Spleen (tissue), 11 donors: ENCODE measurements around the gene OR6T1. TPM values are rescaled to one million over a fixed set of nuclear protein-coding genes. Genes with fewer than 3 reads are reported as not detected.

Experiments used
- DNase-seq: peaks from one replicate; pipeline ENCODE4 v3.0.0-alpha.2; 2020
- H3K27ac ChIP-seq, 8 donors: fragments of 200-600 bp; sonication (generic) in 7 of 8; 1 replicate in 4 of 8; 2 replicates in 4 of 8; pipeline versions ENCODE4 v1.5.0 to v1.8.0; 2016 to 2021; ENCODE audit warnings: inconsistent platforms in 4 of 8, mild to moderate bottlenecking in 4 of 8, moderate library complexity in 1 of 8
- H3K27me3 ChIP-seq, 7 donors: fragments of 200-600 bp; sonication (generic) in 6 of 7; replicated peaks in 1 of 7; 1 replicate in 4 of 7; 2 replicates in 3 of 7; pipeline versions ENCODE4 v1.5.0 to v1.8.0; 2016 to 2021; ENCODE audit warnings: inconsistent platforms in 3 of 7, mild to moderate bottlenecking in 1 of 7
- H3K36me3 ChIP-seq, 6 donors: fragments of 200-600 bp; sonication (generic) in 5 of 6; 1 replicate in 4 of 6; 2 replicates in 2 of 6; pipeline versions ENCODE4 v1.5.0 to v1.8.0; 2016 to 2021; ENCODE audit warnings: inconsistent platforms in 2 of 6
- H3K4me1 ChIP-seq, 6 donors: fragments of 200-600 bp; sonication (generic) in 5 of 6; 1 replicate in 3 of 6; 2 replicates in 3 of 6; pipeline versions ENCODE4 v1.5.0 to v1.8.0; 2016 to 2021; ENCODE audit warnings: inconsistent platforms in 3 of 6
- H3K4me3 ChIP-seq, 8 donors: fragments of 200-600 bp; sonication (generic) in 7 of 8; 1 replicate in 4 of 8; 2 replicates in 4 of 8; pipeline versions ENCODE4 v1.5.0 to v1.8.0; 2016 to 2021; ENCODE audit warnings: inconsistent platforms in 4 of 8, mild to moderate bottlenecking in 4 of 8, moderate library complexity in 2 of 8
- H3K9me3 ChIP-seq, 8 donors: fragments of 200-600 bp; sonication (generic) in 7 of 8; 1 replicate in 4 of 8; 2 replicates in 4 of 8; pipeline versions ENCODE4 v1.5.0 to v1.8.0; 2016 to 2021; ENCODE audit warnings: inconsistent platforms in 4 of 8
- CTCF ChIP-seq, 11 experiments: fragments of 200-600 bp in 7 of 11; fragments of 450-650 bp in 4 of 11; sonication (generic) in 4 of 11; IDR thresholded peaks in 8 of 11; conservative IDR thresholded peaks in 3 of 11; 1 replicate in 7 of 11; 2 replicates in 4 of 11; pipeline versions ENCODE4 v1.4.0 to v1.8.0; 2016 to 2021; ENCODE audit warnings: antibody characterized with exemption in 11 of 11, inconsistent platforms in 4 of 11, mild to moderate bottlenecking in 1 of 11
- POLR2A ChIP-seq, 3 donors: fragments of 450-650 bp; IDR thresholded peaks; one replicate each; pipeline ENCODE4 v1.5.1; 2017; ENCODE audit warnings: antibody characterized with exemption in 3 of 3, mild to moderate bottlenecking in 1 of 3
- POLR2AphosphoS5 ChIP-seq, 3 donors: sonication (generic); formaldehyde crosslinking; IDR thresholded peaks; one replicate each; pipeline ENCODE4 v1.5.1; 2017; ENCODE audit warnings: antibody characterized with exemption in 3 of 3
- WGBS, 5 donors: extraction: QIAGEN DNeasy Blood & Tissue Kit in 3 of 5; methylation state at CpG; one replicate each; pipeline versions ENCODE4 v1.1.5 to v1.1.7; 2013 to 2018; 5-methylcytosine and 5-hydroxymethylcytosine counted together
- intact Hi-C: fragments of 100-400 bp; cut with DNase I; formaldehyde crosslinking; loops from one replicate; pipeline ENCODE4 v1.15.0; 2023; ENCODE audit warnings: low total_unique reads
- polyA plus RNA-seq, 3 donors: library from polyadenylated mRNA; stranded (reverse); fragments of 200-250 nt; gene quantifications; one replicate each; pipeline ENCODE4 v1.2.1, GENCODE V29; 2013
- total RNA-seq, 7 donors: library from RNA; depleted of rRNA in 3 of 7; stranded (reverse); fragments of >200 nt in 3 of 7; fragmentation: NEBNext Ultra II Directional in 4 of 7; extraction: Animal tissue kit (Norgen Biotek cat#: 25700) in 4 of 7; gene quantifications; one replicate each; pipeline versions ENCODE4 v1.1.0 to v1.2.1, GENCODE V29; 2016 to 2021
- donor health status: healthy with polysubstance abuse.
- donor health status: DM: no; HTN: no; CAD: no; lungs with moderate emphysema.
- donor health status: DM: no; HTN: no; CAD: no.
- donor health status: Bipolar disorder and iron deficiency.
- donor health status: healthy.
- donor health status: DM: no; HTN: no; CAD: no.
- donor health status: DM: yes; HTN: yes; CAD: no.

OR6T1 gene
- total and polyA plus RNA-seq, 10 donors: not detected

- TF ChIP-seq CTCF (IDR thresholded peaks at IDR 0.05 in 8 of 11, conservative IDR thresholded peaks at IDR 0.05 in 3 of 11) (no peak), POLR2A (IDR thresholded peaks at IDR 0.05) (no peak), POLR2AphosphoS5 (IDR thresholded peaks at IDR 0.05) (no peak)
- intact Hi-C loops: no loop called here
- H3K4me3 ChIP-seq: no peak overlapping the region
- H3K27me3 ChIP-seq: no peaks in the 10 kb centered on the region
- no peak for DNase-seq
- no peaks in the 10 kb centered on the region for H3K36me3 ChIP-seq
- 74 to 83% (median 78%) methylated on average over 3 of the region's 3 CpGs for WGBS, 5 donors
- H3K4me1 ChIP-seq: no peaks in the 10 kb centered on the region
- no peaks in the 10 kb centered on the region for H3K9me3 ChIP-seq
- no peak overlapping the region for H3K27ac ChIP-seq
These were observed 43.8 kb downstream of the OR6T1 start for GRCh38 chr11:123899792-123900191.

Other genes with a start within 250 kb of the OR6T1 start
- gene ZNF202, start 202.2 kb downstream of the OR6T1 start, total RNA-seq: 10 to 100 TPM in 6 of 7 donors, 1 to 10 TPM in 1; 8.0 to 18.6 (median 14.9) TPM
- gene ZNF202, start 202.2 kb downstream of the OR6T1 start, polyA plus RNA-seq: 1 to 10 TPM; 6.3 to 9.7 (median 9.1) TPM
- gene OR6X1, start 189.3 kb downstream of the OR6T1 start, total RNA-seq: not detected
- gene OR6X1, start 189.3 kb downstream of the OR6T1 start, polyA plus RNA-seq: not detected
- not detected for gene OR6M1, start 137.5 kb downstream of the OR6T1 start, total RNA-seq
- not detected for gene OR6M1, start 137.5 kb downstream of the OR6T1 start, polyA plus RNA-seq
- not detected for gene TMEM225, start 58.2 kb downstream of the OR6T1 start, total RNA-seq
- not detected for gene TMEM225, start 58.2 kb downstream of the OR6T1 start, polyA plus RNA-seq
- not detected for gene OR8D4, start 41.7 kb downstream of the OR6T1 start, total RNA-seq
- gene OR8D4, start 41.7 kb downstream of the OR6T1 start, polyA plus RNA-seq: not detected
- gene OR4D5, start 4.2 kb downstream of the OR6T1 start, total RNA-seq: not detected
- not detected for gene OR4D5, start 4.2 kb downstream of the OR6T1 start, polyA plus RNA-seq
- not detected for gene OR10S1, start 33.9 kb upstream of the OR6T1 start, total RNA-seq
- not detected for gene OR10S1, start 33.9 kb upstream of the OR6T1 start, polyA plus RNA-seq
- gene OR10G6, start 51.3 kb upstream of the OR6T1 start, total RNA-seq: not detected
- gene OR10G6, start 51.3 kb upstream of the OR6T1 start, polyA plus RNA-seq: not detected
- gene OR10G4, start 69.2 kb upstream of the OR6T1 start, total RNA-seq: not detected
- not detected for gene OR10G4, start 69.2 kb upstream of the OR6T1 start, polyA plus RNA-seq
- gene OR10G9, start 79.2 kb upstream of the OR6T1 start, total RNA-seq: not detected
- gene OR10G9, start 79.2 kb upstream of the OR6T1 start, polyA plus RNA-seq: not detected
- not detected for gene OR10G8, start 83.0 kb upstream of the OR6T1 start, total RNA-seq
- gene OR10G8, start 83.0 kb upstream of the OR6T1 start, polyA plus RNA-seq: not detected
- gene OR10G7, start 97.5 kb upstream of the OR6T1 start, total RNA-seq: not detected
- not detected for gene OR10G7, start 97.5 kb upstream of the OR6T1 start, polyA plus RNA-seq
- gene VWA5A, start 171.6 kb upstream of the OR6T1 start, total RNA-seq: 10 to 100 TPM; 11.4 to 15.4 (median 11.8) TPM
- gene VWA5A, start 171.6 kb upstream of the OR6T1 start, polyA plus RNA-seq: 1 to 10 TPM; 6.7 to 8.2 (median 6.7) TPM
- gene OR10D3, start 239.5 kb upstream of the OR6T1 start, total RNA-seq: not detected
- not detected for gene OR10D3, start 239.5 kb upstream of the OR6T1 start, polyA plus RNA-seq